ENCODE measurements around the gene PDE4C. TPM values are rescaled to one million over a fixed set of nuclear protein-coding genes. Genes with fewer than 3 reads are reported as not detected.
A peak's percentile ranks its signal among the peaks of the same experiment; 100 is the strongest.

Gene PDE4C
- total and polyA plus RNA-seq, 9 of the 15 experiments (the other 6 are each of a cell fraction or from before 2014, with no cell fraction given): 0.04 to 0.91 (median 0.20) TPM; not detected in 1

- TF ChIP-seq, protein P1, sequence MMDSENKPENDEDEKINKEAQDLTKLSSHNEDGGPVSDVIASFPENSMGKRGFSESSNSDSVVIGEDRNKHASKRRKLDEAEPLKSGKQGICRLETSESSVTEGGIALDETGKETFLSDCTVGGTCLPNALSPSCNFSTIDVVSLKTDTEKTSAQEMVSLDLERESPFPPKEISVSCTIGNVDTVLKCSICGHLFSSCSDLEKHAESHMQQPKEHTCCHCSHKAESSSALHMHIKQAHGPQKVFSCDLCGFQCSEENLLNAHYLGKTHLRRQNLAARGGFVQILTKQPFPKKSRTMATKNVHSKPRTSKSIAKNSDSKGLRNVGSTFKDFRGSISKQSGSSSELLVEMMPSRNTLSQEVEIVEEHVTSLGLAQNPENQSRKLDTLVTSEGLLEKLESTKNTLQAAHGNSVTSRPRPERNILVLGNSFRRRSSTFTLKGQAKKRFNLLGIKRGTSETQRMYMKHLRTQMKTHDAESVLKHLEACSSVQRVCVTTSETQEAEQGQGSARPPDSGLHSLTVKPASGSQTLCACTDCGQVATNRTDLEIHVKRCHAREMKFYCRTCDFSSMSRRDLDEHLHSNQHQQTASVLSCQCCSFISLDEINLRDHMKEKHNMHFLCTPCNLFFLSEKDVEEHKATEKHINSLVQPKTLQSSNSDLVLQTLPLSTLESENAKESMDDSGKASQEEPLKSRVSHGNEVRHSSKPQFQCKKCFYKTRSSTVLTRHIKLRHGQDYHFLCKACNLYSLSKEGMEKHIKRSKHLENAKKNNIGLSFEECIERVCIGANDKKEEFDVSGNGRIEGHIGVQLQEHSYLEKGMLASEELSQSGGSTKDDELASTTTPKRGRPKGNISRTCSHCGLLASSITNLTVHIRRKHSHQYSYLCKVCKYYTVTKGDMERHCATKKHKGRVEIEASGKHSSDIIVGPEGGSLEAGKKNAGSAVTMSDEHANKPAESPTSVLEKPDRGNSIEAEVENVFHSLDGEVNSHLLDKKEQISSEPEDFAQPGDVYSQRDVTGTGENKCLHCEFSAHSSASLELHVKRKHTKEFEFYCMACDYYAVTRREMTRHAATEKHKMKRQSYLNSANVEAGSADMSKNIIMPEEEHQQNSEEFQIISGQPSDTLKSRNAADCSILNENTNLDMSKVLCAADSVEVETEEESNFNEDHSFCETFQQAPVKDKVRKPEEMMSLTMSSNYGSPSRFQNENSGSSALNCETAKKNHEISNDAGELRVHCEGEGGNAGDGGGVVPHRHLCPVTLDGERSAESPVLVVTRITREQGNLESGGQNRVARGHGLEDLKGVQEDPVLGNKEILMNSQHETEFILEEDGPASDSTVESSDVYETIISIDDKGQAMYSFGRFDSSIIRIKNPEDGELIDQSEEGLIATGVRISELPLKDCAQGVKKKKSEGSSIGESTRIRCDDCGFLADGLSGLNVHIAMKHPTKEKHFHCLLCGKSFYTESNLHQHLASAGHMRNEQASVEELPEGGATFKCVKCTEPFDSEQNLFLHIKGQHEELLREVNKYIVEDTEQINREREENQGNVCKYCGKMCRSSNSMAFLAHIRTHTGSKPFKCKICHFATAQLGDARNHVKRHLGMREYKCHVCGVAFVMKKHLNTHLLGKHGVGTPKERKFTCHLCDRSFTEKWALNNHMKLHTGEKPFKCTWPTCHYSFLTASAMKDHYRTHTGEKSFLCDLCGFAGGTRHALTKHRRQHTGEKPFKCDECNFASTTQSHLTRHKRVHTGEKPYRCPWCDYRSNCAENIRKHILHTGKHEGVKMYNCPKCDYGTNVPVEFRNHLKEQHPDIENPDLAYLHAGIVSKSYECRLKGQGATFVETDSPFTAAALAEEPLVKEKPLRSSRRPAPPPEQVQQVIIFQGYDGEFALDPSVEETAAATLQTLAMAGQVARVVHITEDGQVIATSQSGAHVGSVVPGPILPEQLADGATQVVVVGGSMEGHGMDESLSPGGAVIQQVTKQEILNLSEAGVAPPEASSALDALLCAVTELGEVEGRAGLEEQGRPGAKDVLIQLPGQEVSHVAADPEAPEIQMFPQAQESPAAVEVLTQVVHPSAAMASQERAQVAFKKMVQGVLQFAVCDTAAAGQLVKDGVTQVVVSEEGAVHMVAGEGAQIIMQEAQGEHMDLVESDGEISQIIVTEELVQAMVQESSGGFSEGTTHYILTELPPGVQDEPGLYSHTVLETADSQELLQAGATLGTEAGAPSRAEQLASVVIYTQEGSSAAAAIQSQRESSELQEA (IDR thresholded peaks at IDR 0.05; ENCODE audit: low read depth): peak; percentile 72
- TF ChIP-seq POLR2H (tag; IDR thresholded peaks at IDR 0.05; ENCODE audit: low read depth) (no peak), FOXP4 (CRISPR knock-in tag; IDR thresholded peaks at IDR 0.05; ENCODE audit: borderline replicate concordance) (peak; percentile 89; the same call in 1 of the 2 replicates)
Measured at GRCh38 chr19:18239303-18239702, 13.1 kb upstream of the PDE4C start (continued).
